Mesenchymal stem cell (in vitro differentiated cells and primary cell): ENCODE measurements around the gene NEMP2.
A peak's percentile ranks its signal among the peaks of the same experiment; 100 is the strongest.

Experiments used
- DNase-seq: peaks from one replicate; pipeline ENCODE4 v3.0.0-alpha.2; 2013
- H2AFZ ChIP-seq: one replicate; pipeline ENCODE4 v1.6.1; 2013; ENCODE audit warnings: low read depth, mild to moderate bottlenecking, control low read depth, inconsistent platforms, low read length, moderate library complexity
- H2AK5ac ChIP-seq: 2 replicates; pipeline ENCODE4 v1.6.1; 2013; ENCODE audit warnings: low read length, moderate library complexity, mild to moderate bottlenecking, inconsistent platforms; ENCODE audit not compliant: severe bottlenecking
- H2BK120ac ChIP-seq: one replicate; pipeline ENCODE4 v1.6.1; 2013; ENCODE audit warnings: low read depth, mild to moderate bottlenecking, inconsistent platforms, low read length, moderate library complexity
- H2BK12ac ChIP-seq, 2 experiments: one replicate each; pipeline ENCODE4 v1.6.1; 2013; ENCODE audit warnings: inconsistent platforms in 2 of 2, low read length in 2 of 2, mild to moderate bottlenecking in 2 of 2, moderate library complexity in 2 of 2, control low read depth in 1 of 2
- H2BK15ac ChIP-seq: one replicate; pipeline ENCODE4 v1.6.1; 2013; ENCODE audit warnings: mild to moderate bottlenecking, low read depth, inconsistent platforms; ENCODE audit not compliant: poor library complexity, severe bottlenecking
- H2BK5ac ChIP-seq: 2 replicates; pipeline ENCODE4 v1.6.1; 2013; ENCODE audit warnings: low read depth, mild to moderate bottlenecking, low read length, control low read depth, inconsistent platforms; ENCODE audit not compliant: poor library complexity, severe bottlenecking
- H3K14ac ChIP-seq, 2 experiments: one replicate each; pipeline ENCODE4 v1.6.1; 2013; ENCODE audit warnings: inconsistent platforms in 2 of 2, low read length in 2 of 2, control low read depth in 1 of 2, mild to moderate bottlenecking in 1 of 2, moderate library complexity in 1 of 2
- H3K18ac ChIP-seq, 2 experiments: one replicate each; pipeline ENCODE4 v1.6.1; 2013; ENCODE audit warnings: inconsistent platforms in 2 of 2, low read length in 2 of 2, control low read depth in 1 of 2, low read depth in 1 of 2, mild to moderate bottlenecking in 1 of 2
- H3K23ac ChIP-seq, 2 experiments: one replicate each; pipeline ENCODE4 v1.6.1; 2013; ENCODE audit warnings: inconsistent platforms in 2 of 2, low read length in 2 of 2, mild to moderate bottlenecking in 2 of 2, moderate library complexity in 2 of 2, control low read depth in 1 of 2
- H3K27ac ChIP-seq: 2 replicates; pipeline ENCODE4 v1.5.1; 2013; ENCODE audit warnings: mild to moderate bottlenecking, moderate library complexity, low read length, control low read depth, inconsistent platforms; ENCODE audit not compliant: poor library complexity, severe bottlenecking
- H3K27me3 ChIP-seq, 2 experiments: 2 replicates each; pipeline versions ENCODE4 v1.6.1 to v1.7.0; 2013; ENCODE audit warnings: low read length in 2 of 2, mild to moderate bottlenecking in 2 of 2, moderate library complexity in 2 of 2, control low read depth in 1 of 2, inconsistent platforms in 1 of 2; ENCODE audit not compliant: control insufficient read depth in 1 of 2, insufficient read depth in 1 of 2
- H3K36me3 ChIP-seq, 2 experiments: 2 replicates each; pipeline versions ENCODE4 v1.6.1 to v1.7.0; 2013; ENCODE audit warnings: low read length in 2 of 2, control low read depth in 1 of 2, inconsistent platforms in 1 of 2, low read depth in 1 of 2, mild to moderate bottlenecking in 1 of 2; ENCODE audit not compliant: insufficient read depth in 2 of 2, control insufficient read depth in 1 of 2
- H3K4ac ChIP-seq, 2 experiments: one replicate each; pipeline ENCODE4 v1.6.1; 2013; ENCODE audit warnings: inconsistent platforms in 2 of 2, low read length in 2 of 2, mild to moderate bottlenecking in 2 of 2, moderate library complexity in 2 of 2, control low read depth in 1 of 2, low read depth in 1 of 2
- H3K4me1 ChIP-seq: 2 replicates; pipeline ENCODE4 v1.6.1; 2013; ENCODE audit warnings: low read depth, low read length, control low read depth; ENCODE audit not compliant: control insufficient read depth, insufficient read depth
- H3K4me2 ChIP-seq: 2 replicates; pipeline ENCODE4 v1.6.1; 2013; ENCODE audit warnings: low read length, mild to moderate bottlenecking, inconsistent platforms; ENCODE audit not compliant: poor library complexity, severe bottlenecking
- H3K4me3 ChIP-seq, 2 experiments: 2 replicates each; pipeline versions ENCODE4 v1.5.1 to v1.7.0; 2013; ENCODE audit warnings: low read length in 2 of 2, mild to moderate bottlenecking in 2 of 2, control low read depth in 1 of 2, low read depth in 1 of 2; ENCODE audit not compliant: insufficient read depth in 1 of 2
- H3K79me1 ChIP-seq: replicated peaks from 2 replicates; pipeline ENCODE4 v1.6.1; 2013; ENCODE audit warnings: mild to moderate bottlenecking, control low read depth, low read length, inconsistent platforms; ENCODE audit not compliant: poor library complexity, severe bottlenecking
- H3K9ac ChIP-seq: 2 replicates; pipeline ENCODE4 v1.7.0; 2013; ENCODE audit warnings: mild to moderate bottlenecking, low read length, moderate library complexity
- H3K9me3 ChIP-seq: 2 replicates; pipeline ENCODE4 v1.7.0; 2013; ENCODE audit warnings: mild to moderate bottlenecking, low read length; ENCODE audit not compliant: control insufficient read depth
- H4K8ac ChIP-seq: one replicate; pipeline ENCODE4 v1.6.1; 2013; ENCODE audit warnings: inconsistent platforms, mild to moderate bottlenecking, low read length, moderate library complexity
- H4K91ac ChIP-seq: one replicate; pipeline ENCODE4 v1.6.1; 2013; ENCODE audit warnings: mild to moderate bottlenecking, low read length, inconsistent platforms
- WGBS: methylation state at CpG from one replicate; pipeline ENCODE4 v1.1.7; 2013; ENCODE audit warnings: mixed read lengths; 5-methylcytosine and 5-hydroxymethylcytosine counted together

Gene NEMP2

GRCh38 chr2:190563646-190564045 is 29.1 kb upstream of the NEMP2 start:
- Histone ChIP-seq H2BK15ac (no peak overlapping the region), H3K14ac (no peak overlapping the region), H3K79me1 (no peaks in the 10 kb centered on the region), H3K4me1 (peaks cover 3% of the 10 kb centered on the region), H3K27me3 (no peaks in the 10 kb centered on the region), H2BK12ac (no peak overlapping the region), H2AK5ac (no peak overlapping the region), H3K27ac (no peak overlapping the region), H2BK120ac (no peak overlapping the region), H2BK5ac (no peak overlapping the region), H3K9ac (no peak overlapping the region), H3K9me3 (peaks cover 16% of the 10 kb centered on the region), H4K8ac (no peak overlapping the region), H4K91ac (no peak overlapping the region), H3K4me2 (no peak overlapping the region), H3K18ac (no peak overlapping the region), H3K4ac (no peak overlapping the region), H3K36me3 (no peaks in the 10 kb centered on the region), H2AFZ (no peak overlapping the region), H3K4me3 (no peak overlapping the region), H3K23ac (no peak overlapping the region)
- DNase-seq = no peak
- WGBS = 61% methylated on average over 2 of the region's 2 CpGs

- Histone ChIP-seq H3K18ac (no peak overlapping the region), H3K27ac (no peak overlapping the region), H2BK12ac (no peak overlapping the region), H4K91ac (no peak overlapping the region), H3K4me2 (no peak overlapping the region), H3K9ac (no peak overlapping the region), H3K14ac (peak overlapping the region in 1 of 2 experiments; percentile 89), H3K4me1 (peaks cover 3% of the 10 kb centered on the region), H3K36me3 (no peaks in the 10 kb centered on the region), H3K9me3 (peaks cover 14% of the 10 kb centered on the region), H3K4ac (no peak overlapping the region), H2BK15ac (no peak overlapping the region), H2AK5ac (no peak overlapping the region), H4K8ac (no peak overlapping the region), H3K79me1 (no peaks in the 10 kb centered on the region), H3K4me3 (no peak overlapping the region), H3K27me3 (no peaks in the 10 kb centered on the region), H2BK5ac (no peak overlapping the region), H2AFZ (no peak overlapping the region), H2BK120ac (no peak overlapping the region), H3K23ac (no peak overlapping the region)
- WGBS = 90% methylated on average over 4 of the region's 8 CpGs
- DNase-seq = no peak
Observed at GRCh38 chr2:190563109-190563508, 28.6 kb upstream of the NEMP2 start.

GRCh38 chr2:190562121-190562520 is 27.6 kb upstream of the NEMP2 start:
- H2BK120ac ChIP-seq = no peak overlapping the region
- no peak overlapping the region for H2BK15ac ChIP-seq
- 24% methylated on average over 2 of the region's 2 CpGs for WGBS
- H3K36me3 ChIP-seq = no peaks in the 10 kb centered on the region
- DNase-seq = no peak
- H3K4ac ChIP-seq = no peak overlapping the region
- H3K27ac ChIP-seq = no peak overlapping the region
- no peak overlapping the region for H4K8ac ChIP-seq
- no peak overlapping the region for H3K4me3 ChIP-seq
- no peaks in the 10 kb centered on the region for H3K27me3 ChIP-seq
- H3K4me1 ChIP-seq = peaks cover 3% of the 10 kb centered on the region
- H2AK5ac ChIP-seq = no peak overlapping the region
- H3K9ac ChIP-seq = no peak overlapping the region
- H2BK12ac ChIP-seq = no peak overlapping the region
- H3K23ac ChIP-seq = no peak overlapping the region
- H2AFZ ChIP-seq = no peak overlapping the region
- H3K14ac ChIP-seq = no peak overlapping the region
- no peak overlapping the region for H2BK5ac ChIP-seq
- no peak overlapping the region for H4K91ac ChIP-seq
- peaks cover 6% of the 10 kb centered on the region for H3K9me3 ChIP-seq
- H3K79me1 ChIP-seq = no peaks in the 10 kb centered on the region
- H3K18ac ChIP-seq = no peak overlapping the region
- no peak overlapping the region for H3K4me2 ChIP-seq

GRCh38 chr2:190561094-190561493 is 26.6 kb upstream of the NEMP2 start:
- Histone ChIP-seq H2BK12ac (no peak overlapping the region), H3K4me2 (no peak overlapping the region), H2AK5ac (no peak overlapping the region), H3K4ac (no peak overlapping the region), H3K27ac (no peak overlapping the region), H3K4me3 (no peak overlapping the region), H3K79me1 (no peaks in the 10 kb centered on the region), H3K27me3 (no peaks in the 10 kb centered on the region), H3K18ac (no peak overlapping the region), H3K9me3 (no peaks in the 10 kb centered on the region), H3K4me1 (peaks cover 3% of the 10 kb centered on the region), H2BK15ac (no peak overlapping the region), H4K8ac (no peak overlapping the region), H3K14ac (no peak overlapping the region), H3K9ac (no peak overlapping the region), H4K91ac (no peak overlapping the region), H2BK120ac (no peak overlapping the region), H3K23ac (no peak overlapping the region), H3K36me3 (no peaks in the 10 kb centered on the region), H2BK5ac (no peak overlapping the region), H2AFZ (no peak overlapping the region)
- WGBS = 94% methylated on average over 2 of the region's 3 CpGs
- no peak for DNase-seq
